GM12892 (cell line): ENCODE results near the gene PARVB.

Source experiments
- POLR2AphosphoS5 ChIP-seq: IDR thresholded peaks from 2 replicates; pipeline ENCODE4 v1.6.1; 2011; ENCODE audit warnings: low read depth, low read length, control low read depth
- TAF1 ChIP-seq: IDR thresholded peaks from 2 replicates; pipeline ENCODE4 v1.6.1; 2011; ENCODE audit warnings: low read depth, mild to moderate bottlenecking, control low read depth, low read length, borderline replicate concordance

- TF ChIP-seq TAF1 = no peak
- TF ChIP-seq POLR2AphosphoS5 = no peak
Observed at GRCh38 chr22:44051961-44052360, 27.9 kb downstream of the PARVB start.
